Astrocyte (in vitro differentiated cells and primary cell): ENCODE data around the gene ABCB8.

Experiments used
- CTCF ChIP-seq: IDR thresholded peaks from 2 replicates; pipeline ENCODE4 v1.5.1; 2011; ENCODE audit warnings: low read depth, mild to moderate bottlenecking, inconsistent platforms, low read length, moderate library complexity; ENCODE audit not compliant: insufficient read depth
- EZH2 ChIP-seq: IDR thresholded peaks from 2 replicates; pipeline ENCODE4 v1.6.1; 2012; ENCODE audit warnings: mild to moderate bottlenecking, low read length, inconsistent platforms; ENCODE audit not compliant: insufficient read depth

- TF ChIP-seq CTCF (no peak), EZH2 (no peak)
Measured at GRCh38 chr7:151076863-151077704, 48.8 kb downstream of the ABCB8 start.
